Vagina (tissue), 2 donors: ENCODE data around the gene TBXAS1.

ENCODE experiments used
- CTCF ChIP-seq, 3 experiments: fragments of 450-650 bp in 2 of 3; fragments of 200-600 bp in 1 of 3; sonication (generic) in 1 of 3; IDR thresholded peaks; one replicate each; pipeline ENCODE4 v1.5.1; 2017 to 2019; ENCODE audit warnings: antibody characterized with exemption in 3 of 3, mild to moderate bottlenecking in 2 of 3, moderate library complexity in 2 of 3
- POLR2AphosphoS5 ChIP-seq, 2 donors: sonication (generic); formaldehyde crosslinking; IDR thresholded peaks; one replicate each; pipeline ENCODE4 v1.9.0; 2017; ENCODE audit warnings: antibody characterized with exemption in 2 of 2, mild to moderate bottlenecking in 2 of 2, low read depth in 1 of 2; ENCODE audit not compliant: insufficient read depth in 1 of 2

- TF ChIP-seq POLR2AphosphoS5 (IDR thresholded peaks at IDR 0.05; ENCODE audit: insufficient read depth in 1 of 2, low read depth in 1 of 2) (no peak), CTCF (IDR thresholded peaks at IDR 0.05) (no peak)
Measured at GRCh38 chr7:139955109-139955820, 126.2 kb downstream of the TBXAS1 start.
